Ovary (tissue), 9 donors: ENCODE measurements around the gene STAC. TPM values are rescaled to one million over a fixed set of nuclear protein-coding genes. Genes with fewer than 3 reads are reported as not detected.

Experiments used
- DNase-seq, 5 donors: peaks; one replicate each; pipeline ENCODE4 v3.0.0-alpha.2; 2019 to 2020
- H3K27ac ChIP-seq, 2 donors: fragments of 200-600 bp; one replicate each; pipeline versions ENCODE4 v1.5.1 to v1.8.0; 2019 to 2022
- H3K27me3 ChIP-seq: fragments of 200-600 bp; one replicate; pipeline ENCODE4 v1.8.0; 2022
- H3K36me3 ChIP-seq: fragments of 200-600 bp; sonication (generic); one replicate; pipeline ENCODE4 v1.5.1; 2019
- H3K4me1 ChIP-seq: one replicate; pipeline ENCODE4 v1.8.1; 2013; ENCODE audit warnings: mild to moderate bottlenecking, moderate library complexity; ENCODE audit not compliant: insufficient read depth
- H3K4me3 ChIP-seq: fragments of 200-600 bp; sonication (generic); one replicate; pipeline ENCODE4 v1.5.1; 2017
- H3K9me3 ChIP-seq, 2 donors: fragments of 200-600 bp in 1 of 2; sonication (generic) in 1 of 2; one replicate each; pipeline versions ENCODE4 v1.5.1 to v1.8.1; 2013 to 2019; ENCODE audit warnings: mild to moderate bottlenecking in 1 of 2, moderate library complexity in 1 of 2
- EP300 ChIP-seq: sonication (generic); formaldehyde crosslinking; IDR thresholded peaks from one replicate; pipeline ENCODE4 v1.6.1; 2017; ENCODE audit warnings: antibody characterized with exemption
- POLR2A ChIP-seq: fragments of 450-650 bp; IDR thresholded peaks from one replicate; pipeline ENCODE4 v1.6.1; 2017; ENCODE audit warnings: antibody characterized with exemption, mild to moderate bottlenecking, moderate library complexity
- WGBS, 3 donors: extraction: QIAGEN DNeasy Blood & Tissue Kit in 1 of 3; methylation state at CpG; one replicate each; pipeline versions ENCODE4 v1.1.5 to v1.1.7; 2013 to 2017; 5-methylcytosine and 5-hydroxymethylcytosine counted together
- intact Hi-C, 4 donors: fragments of 100-400 bp; cut with DNase I; formaldehyde crosslinking; loops; one replicate each; pipeline versions ENCODE4 v1.11.0 to v1.15.1; 2022 to 2023
- polyA plus RNA-seq, 2 donors: library from polyadenylated mRNA; stranded (reverse); fragments of 200-250 nt in 1 of 2; fragments of 350-450 nt in 1 of 2; fragmentation: Illumina TruSeq in 1 of 2; extraction: RNeasy Lipid Tissue Mini Kit (QIAGEN cat#74804) in 1 of 2; gene quantifications; one replicate each; pipeline ENCODE4 v1.2.3, GENCODE V29; 2013 to 2014
- total RNA-seq, 7 donors: library from RNA; depleted of rRNA in 2 of 7; stranded (reverse); fragments of >200 nt in 2 of 7; fragmentation: NEBNext Ultra II Directional in 3 of 7; extraction: Animal tissue kit (Norgen Biotek cat#: 25700) in 3 of 7; gene quantifications; one replicate each; pipeline versions ENCODE4 v1.1.0 to v1.2.4, GENCODE V29; 2016 to 2023
- TF ChIP-seq, protein P1 (sequence below), 3 donors: fragments of 450-650 bp in 2 of 3; fragments of 200-600 bp in 1 of 3; IDR thresholded peaks; one replicate each; pipeline versions ENCODE4 v1.5.1 to v1.8.0; 2016 to 2022; ENCODE audit warnings: antibody characterized with exemption in 3 of 3, mild to moderate bottlenecking in 1 of 3
- donor health status: DM: no; HTN: no; CAD: no; lungs with moderate emphysema.
- donor health status: DM: no; HTN: no; CAD: no.
- donor health status: Bipolar disorder and iron deficiency.
- donor health status: DM: yes; HTN: yes; CAD: no.
- donor health status: DM: no; HTN: no; CAD: no.
- donor health status: DM: yes; HTN: yes; CAD: no.

STAC gene
- total and polyA plus RNA-seq, 9 donors = 0.58 to 8.4 (median 1.2) TPM

DNA sequence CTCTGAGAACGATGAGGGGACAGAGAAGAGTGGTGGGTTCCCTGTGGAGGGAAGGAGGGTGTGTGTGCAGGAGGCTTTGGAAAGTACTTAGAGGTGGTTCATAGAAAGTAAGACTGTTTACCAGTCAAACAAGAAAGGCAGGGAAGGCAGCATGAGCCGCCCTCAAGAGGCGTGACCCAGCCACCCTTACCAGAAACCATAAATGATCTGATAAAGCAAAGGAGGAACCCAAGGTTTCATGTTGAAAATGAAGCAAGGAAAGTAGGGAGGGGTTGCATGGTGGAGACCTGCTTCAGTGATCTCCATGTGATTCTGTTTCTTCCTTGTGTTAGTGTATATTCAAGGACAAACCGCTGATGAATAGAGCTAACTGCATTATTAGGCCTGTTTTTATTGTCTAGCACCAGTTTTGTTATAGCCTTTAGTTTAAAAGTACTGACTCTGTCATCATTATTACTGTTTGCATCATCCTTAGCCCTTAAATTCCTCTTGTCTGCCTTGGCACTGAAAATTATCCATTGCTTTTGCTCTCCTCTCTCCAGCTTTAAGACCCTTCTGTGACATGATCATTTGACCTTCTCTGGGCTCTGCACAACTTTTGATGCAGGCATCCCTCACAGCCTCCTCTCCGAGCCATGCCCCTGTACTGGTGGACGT is 96.1 kb downstream of the STAC start:
- Histone ChIP-seq H3K27me3 (no peaks in the 10 kb centered on the region), H3K4me1 (no peaks in the 10 kb centered on the region), H3K27ac (no peak overlapping the region), H3K36me3 (no peaks in the 10 kb centered on the region), H3K9me3 (no peaks in the 10 kb centered on the region), H3K4me3 (no peak overlapping the region)
- 49 to 78% (median 68%) methylated on average over 6 of the region's 6 CpGs for WGBS, 3 donors
- TF ChIP-seq POLR2A = no peak
- no peak for TF ChIP-seq EP300
- TF ChIP-seq, protein P1, sequence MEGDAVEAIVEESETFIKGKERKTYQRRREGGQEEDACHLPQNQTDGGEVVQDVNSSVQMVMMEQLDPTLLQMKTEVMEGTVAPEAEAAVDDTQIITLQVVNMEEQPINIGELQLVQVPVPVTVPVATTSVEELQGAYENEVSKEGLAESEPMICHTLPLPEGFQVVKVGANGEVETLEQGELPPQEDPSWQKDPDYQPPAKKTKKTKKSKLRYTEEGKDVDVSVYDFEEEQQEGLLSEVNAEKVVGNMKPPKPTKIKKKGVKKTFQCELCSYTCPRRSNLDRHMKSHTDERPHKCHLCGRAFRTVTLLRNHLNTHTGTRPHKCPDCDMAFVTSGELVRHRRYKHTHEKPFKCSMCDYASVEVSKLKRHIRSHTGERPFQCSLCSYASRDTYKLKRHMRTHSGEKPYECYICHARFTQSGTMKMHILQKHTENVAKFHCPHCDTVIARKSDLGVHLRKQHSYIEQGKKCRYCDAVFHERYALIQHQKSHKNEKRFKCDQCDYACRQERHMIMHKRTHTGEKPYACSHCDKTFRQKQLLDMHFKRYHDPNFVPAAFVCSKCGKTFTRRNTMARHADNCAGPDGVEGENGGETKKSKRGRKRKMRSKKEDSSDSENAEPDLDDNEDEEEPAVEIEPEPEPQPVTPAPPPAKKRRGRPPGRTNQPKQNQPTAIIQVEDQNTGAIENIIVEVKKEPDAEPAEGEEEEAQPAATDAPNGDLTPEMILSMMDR (IDR thresholded peaks at IDR 0.05) = no peak
- intact Hi-C loops = no loop called here
- no peak for DNase-seq

DNA sequence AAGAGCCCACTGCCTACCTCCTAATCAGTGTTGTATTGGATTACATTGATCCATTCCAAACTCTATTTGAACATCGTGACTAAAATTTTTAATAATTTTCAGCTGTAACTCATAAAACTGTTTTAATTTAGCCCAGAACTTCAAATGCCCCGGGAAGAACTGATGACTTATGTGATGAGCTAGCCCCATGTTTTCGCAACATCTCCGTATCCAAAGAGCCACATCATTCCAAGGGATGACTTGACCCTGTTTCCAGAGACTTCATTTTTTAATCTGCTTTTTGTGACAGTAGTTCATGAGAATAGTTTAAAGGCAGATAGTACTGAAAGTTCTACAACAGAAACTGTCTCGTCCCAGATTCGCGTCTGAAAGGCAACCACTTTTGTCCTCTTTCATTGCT is 97.4 kb downstream of the STAC start:
- H3K4me1 ChIP-seq = no peaks in the 10 kb centered on the region
- DNase-seq = no peak
- no peak overlapping the region for H3K4me3 ChIP-seq
- TF ChIP-seq, protein P1 (IDR thresholded peaks at IDR 0.05) = no peak
- TF ChIP-seq EP300 (no peak), POLR2A (no peak)
- H3K36me3 ChIP-seq = no peaks in the 10 kb centered on the region
- no peaks in the 10 kb centered on the region for H3K9me3 ChIP-seq
- 82 to 89% (median 83%) methylated on average over 7 of the region's 7 CpGs for WGBS, 3 donors
- intact Hi-C loops = no loop called here
- no peaks in the 10 kb centered on the region for H3K27me3 ChIP-seq
- no peak overlapping the region for H3K27ac ChIP-seq

DNA sequence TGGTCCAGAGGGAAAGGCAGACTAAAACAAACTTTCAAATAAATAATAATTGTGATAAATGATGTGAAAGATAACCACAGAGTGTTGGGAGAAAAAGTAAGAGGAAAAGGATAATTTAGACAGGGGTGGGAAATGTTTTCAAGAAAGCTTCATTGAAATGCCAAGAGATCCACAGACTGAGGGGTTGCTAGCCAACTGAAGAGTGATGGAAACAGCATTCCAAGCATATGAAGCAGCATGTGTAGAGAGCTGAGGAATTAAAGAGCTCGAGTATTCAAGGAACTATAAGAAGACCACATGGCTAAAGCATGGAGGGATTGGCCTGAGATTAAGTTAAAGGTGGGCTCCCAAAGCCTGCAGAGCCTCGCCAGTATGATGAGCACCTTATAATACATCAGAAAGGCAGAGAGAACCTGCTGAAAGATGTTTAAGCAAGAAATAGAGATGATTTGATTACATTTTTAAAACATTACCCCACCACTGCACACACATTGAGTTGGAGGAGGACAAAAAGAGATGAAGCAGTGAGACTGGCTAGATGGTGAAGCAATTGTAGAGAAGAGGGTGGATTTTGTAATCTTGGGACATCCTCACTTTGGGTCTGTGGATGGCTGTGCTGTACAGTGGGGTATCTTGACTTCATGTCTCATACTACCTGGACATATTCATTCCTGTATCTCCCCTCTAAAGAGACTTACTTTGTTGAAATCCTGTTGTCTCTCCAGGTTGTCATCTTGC is 100.8 kb downstream of the STAC start:
- no peaks in the 10 kb centered on the region for H3K4me1 ChIP-seq
- no peak overlapping the region for H3K27ac ChIP-seq
- WGBS, 3 donors = 53 to 60% (median 56%) methylated on average over 2 of the region's 2 CpGs
- no peaks in the 10 kb centered on the region for H3K27me3 ChIP-seq
- no peaks in the 10 kb centered on the region for H3K36me3 ChIP-seq
- DNase-seq = no peak
- intact Hi-C loops = loop anchor here in 1 of 4 donors (10.0 kb wide), 1 partner anchor 256 kb away; no protein-coding TSS in a partner anchor
- TF ChIP-seq POLR2A = no peak
- TF ChIP-seq EP300 = no peak
- no peak overlapping the region for H3K4me3 ChIP-seq
- no peaks in the 10 kb centered on the region for H3K9me3 ChIP-seq

DNA sequence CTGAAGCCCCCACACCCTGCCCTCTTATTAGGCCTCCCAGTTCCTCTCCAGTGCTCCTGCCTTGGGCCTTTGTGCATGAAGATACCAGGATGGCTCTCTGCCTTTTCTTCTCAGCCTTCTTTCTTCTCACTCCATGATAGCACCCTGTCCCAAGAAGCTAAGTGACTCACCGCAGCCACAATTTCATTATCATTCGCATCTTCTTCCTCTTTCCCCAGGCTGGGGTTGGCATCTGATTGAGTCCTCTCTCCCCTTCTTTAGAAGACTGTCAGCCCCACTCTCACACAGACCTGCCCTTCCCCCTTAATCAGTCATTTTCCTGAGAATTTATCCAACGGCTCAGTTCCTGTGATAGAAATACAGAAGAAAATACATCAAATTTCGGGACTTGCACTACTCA is 102.0 kb downstream of the STAC start:
- no peak overlapping the region for H3K4me3 ChIP-seq
- no peaks in the 10 kb centered on the region for H3K27me3 ChIP-seq
- WGBS, 3 donors = 83 to 87% (median 85%) methylated on average over 4 of the region's 4 CpGs
- DNase-seq = no peak
- no peak overlapping the region for H3K27ac ChIP-seq
- no peak for TF ChIP-seq EP300
- no peak for TF ChIP-seq POLR2A
- TF ChIP-seq, protein P1 (IDR thresholded peaks at IDR 0.05) = no peak
- H3K4me1 ChIP-seq = no peaks in the 10 kb centered on the region
- no peaks in the 10 kb centered on the region for H3K9me3 ChIP-seq
- intact Hi-C loops = loop anchor here in 1 of 4 donors (10.0 kb wide), 1 partner anchor 257 kb away; no protein-coding TSS in a partner anchor
- H3K36me3 ChIP-seq = no peaks in the 10 kb centered on the region

DNA sequence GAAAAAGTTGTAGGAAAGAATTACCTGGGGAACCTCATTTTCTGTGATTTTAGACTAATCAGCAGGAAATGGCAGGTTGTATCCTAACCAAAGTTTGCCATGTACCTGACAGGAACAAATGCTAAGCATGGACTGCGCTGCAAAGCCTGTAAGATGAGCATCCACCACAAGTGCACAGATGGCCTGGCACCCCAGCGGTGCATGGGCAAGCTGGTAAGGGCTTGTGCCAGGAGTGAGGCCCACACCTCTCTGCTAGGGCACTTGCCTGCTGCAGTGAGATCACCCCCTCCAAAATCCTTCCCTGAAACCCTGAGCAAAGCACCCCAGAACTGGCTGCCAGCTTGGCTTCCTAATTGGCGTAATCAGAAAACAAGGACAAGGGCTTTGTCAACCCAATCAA is 102.6 kb downstream of the STAC start:
- no peak overlapping the region for H3K4me3 ChIP-seq
- WGBS, 3 donors = 80 to 89% (median 85%) methylated on average over 3 of the region's 3 CpGs
- TF ChIP-seq, protein P1 (IDR thresholded peaks at IDR 0.05) = no peak
- TF ChIP-seq POLR2A (no peak), EP300 (no peak)
- H3K27ac ChIP-seq = no peak overlapping the region
- no peaks in the 10 kb centered on the region for H3K27me3 ChIP-seq
- DNase-seq = no peak
- H3K4me1 ChIP-seq = no peaks in the 10 kb centered on the region
- no peaks in the 10 kb centered on the region for H3K9me3 ChIP-seq
- intact Hi-C loops = loop anchor here in 1 of 4 donors (10.0 kb wide), 1 partner anchor 258 kb away; no protein-coding TSS in a partner anchor
- no peaks in the 10 kb centered on the region for H3K36me3 ChIP-seq
